K562 (cell line): ENCODE measurements around the gene COX6A1. TPM values are rescaled to one million over a fixed set of nuclear protein-coding genes. Genes with fewer than 3 reads are reported as not detected.

Source experiments
- EP400 ChIP-seq: fragments of 450-650 bp; IDR thresholded peaks from 2 replicates; pipeline ENCODE4 v1.6.1; 2017; ENCODE audit warnings: antibody characterized with exemption, mild to moderate bottlenecking, moderate library complexity
- HCFC1 ChIP-seq: IDR thresholded peaks from 2 replicates; pipeline ENCODE4 v1.6.1; 2012; ENCODE audit warnings: low read depth, low read length, improper control_type of control experiment
- HMG20A ChIP-seq: fragments of 450-650 bp; formaldehyde crosslinking; conservative IDR thresholded peaks from 2 replicates; pipeline ENCODE4 v1.4.0; 2020; ENCODE audit warnings: mild to moderate bottlenecking, mixed read lengths
- JUNB ChIP-seq: fragments of 450-650 bp; formaldehyde crosslinking; conservative IDR thresholded peaks from 2 replicates; pipeline ENCODE4 v1.4.0; 2020; ENCODE audit warnings: mild to moderate bottlenecking
- NEUROD1 ChIP-seq: fragments of 150-350 bp; IDR thresholded peaks from 2 replicates; pipeline ENCODE4 v1.6.1; 2014; ENCODE audit warnings: borderline replicate concordance, low read length, low read depth; ENCODE audit not compliant: partially characterized antibody
- POLR3G ChIP-seq: IDR thresholded peaks from 2 replicates; pipeline ENCODE4 v1.6.1; 2011; ENCODE audit not compliant: insufficient read length, insufficient replicate concordance; ENCODE audit errors: extremely low read depth
- PURB ChIP-seq: sonication (generic); formaldehyde crosslinking; IDR thresholded peaks from 2 replicates; pipeline ENCODE4 v1.9.0; 2021; ENCODE audit warnings: low read depth, mild to moderate bottlenecking, missing genetic modification reagents
- TCF3 ChIP-seq: sonication (generic); formaldehyde crosslinking; IDR thresholded peaks from 2 replicates; pipeline ENCODE4 v1.4.0; 2020; ENCODE audit warnings: mild to moderate bottlenecking, missing genetic modification reagents
- VEZF1 ChIP-seq: fragments of 200-800 bp; sonication (Bioruptor generic); IDR thresholded peaks from 2 replicates; pipeline ENCODE4 v1.6.1; 2017; ENCODE audit warnings: missing genetic modification characterization, missing compliant biosample characterization
- ZBED1 ChIP-seq: IDR thresholded peaks from 2 replicates; pipeline ENCODE4 v1.6.1; 2014
- ZBTB26 ChIP-seq: fragments of 450-650 bp; formaldehyde crosslinking; IDR thresholded peaks from 2 replicates; pipeline ENCODE4 v1.4.0; 2022; ENCODE audit warnings: missing genetic modification characterization
- ZNF124 ChIP-seq: sonication (generic); formaldehyde crosslinking; IDR thresholded peaks from 2 replicates; pipeline ENCODE4 v1.8.1; 2022; ENCODE audit warnings: missing genetic modification reagents
- ZNF24 ChIP-seq: fragments of 450-650 bp; IDR thresholded peaks from 2 replicates; pipeline ENCODE4 v1.6.1; 2016
- ZNF764 ChIP-seq: fragments of 250-450 bp; sonication (Bioruptor Pico); IDR thresholded peaks from 2 replicates; pipeline ENCODE4 v1.4.0; 2020; ENCODE audit warnings: low read depth, mild to moderate bottlenecking, moderate library complexity
- ZNF77 ChIP-seq: fragments of 250-450 bp; sonication (Bioruptor Pico); IDR thresholded peaks from 2 replicates; pipeline ENCODE4 v1.5.0; 2020
- ZSCAN32 ChIP-seq: fragments of 450-650 bp; formaldehyde crosslinking; IDR thresholded peaks from 2 replicates; pipeline ENCODE4 v1.4.0; 2020; ENCODE audit warnings: mild to moderate bottlenecking, moderate library complexity
- polyA plus RNA-seq, 8 experiments: library from polyadenylated mRNA; depleted of rRNA in 4 of 8; stranded (reverse) in 5 of 8; unstranded in 3 of 8; fragments of >200 nt; fragmentation: Nextera tagmentation in 2 of 8; fragmentation: Illumina TruSeq in 1 of 8; extraction: Ambion mirVana in 2 of 8; extraction: Trizol in 1 of 8; gene quantifications; 2 replicates each; pipeline versions ENCODE4 v1.2.1 to v1.2.3, GENCODE V29; 2011 to 2014; ENCODE audit warnings: inconsistent platforms in 1 of 8, missing spikeins in 1 of 8
- total RNA-seq, 7 experiments: library from RNA; depleted of rRNA in 6 of 7; stranded (reverse); fragments of >200 nt in 6 of 7; fragmentation: Illumina TruSeq in 2 of 7; extraction: Trizol in 2 of 7; gene quantifications; 2 replicates each; pipeline versions ENCODE4 v1.2.1 to v1.2.3, GENCODE V29; 2011 to 2021; ENCODE audit warnings: low replicate concordance in 1 of 7
- TF ChIP-seq, protein P1 (sequence below): fragments of 450-650 bp; IDR thresholded peaks from 2 replicates; pipeline ENCODE4 v1.6.1; 2016; ENCODE audit warnings: borderline replicate concordance
- TF ChIP-seq, protein P2 (sequence below): sonication (generic); formaldehyde crosslinking; IDR thresholded peaks from 2 replicates; pipeline ENCODE4 v1.8.1; 2023; ENCODE audit warnings: mild to moderate bottlenecking, missing genetic modification reagents, moderate library complexity
- TF ChIP-seq, protein P3 (sequence below), 3 experiments: fragments of 200-800 bp in 1 of 3; fragments of 250-450 bp in 1 of 3; fragments of 450-650 bp in 1 of 3; sonication (Bioruptor Pico) in 1 of 3; sonication (Bioruptor generic) in 1 of 3; formaldehyde crosslinking in 1 of 3; IDR thresholded peaks; 2 replicates each; pipeline versions ENCODE4 v1.6.1 to v1.8.0; 2016 to 2022; ENCODE audit warnings: mild to moderate bottlenecking in 2 of 3, missing genetic modification characterization in 2 of 3, missing compliant biosample characterization in 1 of 3, moderate library complexity in 1 of 3

The COX6A1 gene
- total and polyA plus RNA-seq, 9 of the 15 experiments (the other 6 are each of a cell fraction or from before 2014, with no cell fraction given): 414 to 4,142 (median 931) TPM

GRCh38 chr12:120437735-120438494, at the start of gene COX6A1 (continued):
- TF ChIP-seq NEUROD1 (no peak), ZSCAN32 (no peak), PURB (CRISPR knock-in tag) (no peak), ZBED1 (no peak), EP400 (peak; percentile 81), ZNF24 (no peak), POLR3G (no peak), ZNF764 (CRISPR knock-in tag) (0 out of 2 replicates have a peak, but pooled peaks have one; percentile 22), HCFC1 (peak; percentile 48), HMG20A (no peak), ZBTB26 (CRISPR knock-in tag) (no peak), ZNF77 (no peak), VEZF1 (CRISPR knock-in tag) (peak; percentile 43; the same call in 1 of the 2 replicates), TCF3 (no peak; the same call in 1 of the 2 replicates), JUNB (CRISPR knock-in tag) (no peak), ZNF124 (CRISPR knock-in tag) (no peak)
- TF ChIP-seq, protein P1, sequence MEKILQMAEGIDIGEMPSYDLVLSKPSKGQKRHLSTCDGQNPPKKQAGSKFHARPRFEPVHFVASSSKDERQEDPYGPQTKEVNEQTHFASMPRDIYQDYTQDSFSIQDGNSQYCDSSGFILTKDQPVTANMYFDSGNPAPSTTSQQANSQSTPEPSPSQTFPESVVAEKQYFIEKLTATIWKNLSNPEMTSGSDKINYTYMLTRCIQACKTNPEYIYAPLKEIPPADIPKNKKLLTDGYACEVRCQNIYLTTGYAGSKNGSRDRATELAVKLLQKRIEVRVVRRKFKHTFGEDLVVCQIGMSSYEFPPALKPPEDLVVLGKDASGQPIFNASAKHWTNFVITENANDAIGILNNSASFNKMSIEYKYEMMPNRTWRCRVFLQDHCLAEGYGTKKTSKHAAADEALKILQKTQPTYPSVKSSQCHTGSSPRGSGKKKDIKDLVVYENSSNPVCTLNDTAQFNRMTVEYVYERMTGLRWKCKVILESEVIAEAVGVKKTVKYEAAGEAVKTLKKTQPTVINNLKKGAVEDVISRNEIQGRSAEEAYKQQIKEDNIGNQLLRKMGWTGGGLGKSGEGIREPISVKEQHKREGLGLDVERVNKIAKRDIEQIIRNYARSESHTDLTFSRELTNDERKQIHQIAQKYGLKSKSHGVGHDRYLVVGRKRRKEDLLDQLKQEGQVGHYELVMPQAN: peak; percentile 74
- TF ChIP-seq, protein P2, sequence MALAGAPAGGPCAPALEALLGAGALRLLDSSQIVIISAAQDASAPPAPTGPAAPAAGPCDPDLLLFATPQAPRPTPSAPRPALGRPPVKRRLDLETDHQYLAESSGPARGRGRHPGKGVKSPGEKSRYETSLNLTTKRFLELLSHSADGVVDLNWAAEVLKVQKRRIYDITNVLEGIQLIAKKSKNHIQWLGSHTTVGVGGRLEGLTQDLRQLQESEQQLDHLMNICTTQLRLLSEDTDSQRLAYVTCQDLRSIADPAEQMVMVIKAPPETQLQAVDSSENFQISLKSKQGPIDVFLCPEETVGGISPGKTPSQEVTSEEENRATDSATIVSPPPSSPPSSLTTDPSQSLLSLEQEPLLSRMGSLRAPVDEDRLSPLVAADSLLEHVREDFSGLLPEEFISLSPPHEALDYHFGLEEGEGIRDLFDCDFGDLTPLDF (CRISPR knock-in tag): no peak
- TF ChIP-seq, protein P3, sequence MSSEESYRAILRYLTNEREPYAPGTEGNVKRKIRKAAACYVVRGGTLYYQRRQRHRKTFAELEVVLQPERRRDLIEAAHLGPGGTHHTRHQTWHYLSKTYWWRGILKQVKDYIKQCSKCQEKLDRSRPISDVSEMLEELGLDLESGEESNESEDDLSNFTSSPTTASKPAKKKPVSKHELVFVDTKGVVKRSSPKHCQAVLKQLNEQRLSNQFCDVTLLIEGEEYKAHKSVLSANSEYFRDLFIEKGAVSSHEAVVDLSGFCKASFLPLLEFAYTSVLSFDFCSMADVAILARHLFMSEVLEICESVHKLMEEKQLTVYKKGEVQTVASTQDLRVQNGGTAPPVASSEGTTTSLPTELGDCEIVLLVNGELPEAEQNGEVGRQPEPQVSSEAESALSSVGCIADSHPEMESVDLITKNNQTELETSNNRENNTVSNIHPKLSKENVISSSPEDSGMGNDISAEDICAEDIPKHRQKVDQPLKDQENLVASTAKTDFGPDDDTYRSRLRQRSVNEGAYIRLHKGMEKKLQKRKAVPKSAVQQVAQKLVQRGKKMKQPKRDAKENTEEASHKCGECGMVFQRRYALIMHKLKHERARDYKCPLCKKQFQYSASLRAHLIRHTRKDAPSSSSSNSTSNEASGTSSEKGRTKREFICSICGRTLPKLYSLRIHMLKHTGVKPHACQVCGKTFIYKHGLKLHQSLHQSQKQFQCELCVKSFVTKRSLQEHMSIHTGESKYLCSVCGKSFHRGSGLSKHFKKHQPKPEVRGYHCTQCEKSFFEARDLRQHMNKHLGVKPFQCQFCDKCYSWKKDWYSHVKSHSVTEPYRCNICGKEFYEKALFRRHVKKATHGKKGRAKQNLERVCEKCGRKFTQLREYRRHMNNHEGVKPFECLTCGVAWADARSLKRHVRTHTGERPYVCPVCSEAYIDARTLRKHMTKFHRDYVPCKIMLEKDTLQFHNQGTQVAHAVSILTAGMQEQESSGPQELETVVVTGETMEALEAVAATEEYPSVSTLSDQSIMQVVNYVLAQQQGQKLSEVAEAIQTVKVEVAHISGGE (CRISPR knock-in tag; IDR thresholded peaks at IDR 0.05): peak in 1 of 3 experiments; percentile 61; a peak in 3 of 6 replicates
